Prostate gland (tissue), 2 donors: ENCODE measurements around the gene LARP6.

Experiments
- CTCF ChIP-seq, 4 experiments: fragments of 200-600 bp in 2 of 4; fragments of 450-650 bp in 2 of 4; sonication (generic) in 2 of 4; IDR thresholded peaks; 1 replicate in 3 of 4; 2 replicates in 1 of 4; pipeline ENCODE4 v1.5.1; 2016 to 2019; ENCODE audit warnings: antibody characterized with exemption in 4 of 4, mild to moderate bottlenecking in 2 of 4, moderate library complexity in 2 of 4
- POLR2A ChIP-seq: fragments of 450-650 bp; IDR thresholded peaks from one replicate; pipeline ENCODE4 v1.6.1; 2016; ENCODE audit warnings: antibody characterized with exemption, mild to moderate bottlenecking
- POLR2AphosphoS5 ChIP-seq: sonication (generic); formaldehyde crosslinking; IDR thresholded peaks from one replicate; pipeline ENCODE4 v1.6.1; 2017; ENCODE audit warnings: antibody characterized with exemption

- TF ChIP-seq POLR2AphosphoS5 (no peak), CTCF (IDR thresholded peaks at IDR 0.05) (no peak), POLR2A (no peak)
Measured at GRCh38 chr15:70870051-70870450, 16.1 kb upstream of the LARP6 start.
